SK-MEL-5 (cell line): Measurements from ENCODE around the gene GALNT2. TPM values are rescaled to one million over a fixed set of nuclear protein-coding genes. Genes with fewer than 3 reads are reported as not detected.
A peak's percentile ranks its signal among the peaks of the same experiment; 100 is the strongest.

Experiments used
- DNase-seq: peaks from one replicate; pipeline ENCODE4 v3.0.0-alpha.2; 2016; ENCODE audit warnings: low read depth, low spot score
- in situ Hi-C: cut with HindIII; loops from 2 replicates; pipeline ENCODE4 v1.10.0; 2016; ENCODE audit warnings: low sequenced_read_pairs, high pct_unique_total_duplicates, low pct_unique_long_range_greater_than_20kb
- total RNA-seq: library from RNA; depleted of rRNA; stranded (reverse); fragments of >200 nt; shearing (Covaris generic); gene quantifications from 2 replicates; pipeline ENCODE4 v1.2.3, GENCODE V29; 2014

GALNT2 gene
- total RNA-seq, 1 experiment from 2014 or later: 149 TPM

GRCh38 chr1:230144758-230145504, 77.9 kb downstream of the GALNT2 start:
- DNase-seq: no peak

GRCh38 chr1:230145505-230145899, 78.5 kb downstream of the GALNT2 start:
- DNase-seq: no peak
- in situ Hi-C loops: no loop called here

More at GRCh38 chr1:230144758-230145504, 77.9 kb downstream of the GALNT2 start:
- in situ Hi-C loops: no loop called here

GRCh38 chr1:230145953-230146476, 79.0 kb downstream of the GALNT2 start:
- no peak for DNase-seq
- in situ Hi-C loops: no loop called here

- DNase-seq: no peak
- in situ Hi-C loops: no loop called here
Measured at GRCh38 chr1:230146709-230147108, 79.7 kb downstream of the GALNT2 start.

- in situ Hi-C loops: no loop called here
- DNase-seq: no peak
Measured at GRCh38 chr1:230147253-230148125, 80.5 kb downstream of the GALNT2 start.

- DNase-seq: no peak
- in situ Hi-C loops: no loop called here
Measured at GRCh38 chr1:230148126-230148652, 81.2 kb downstream of the GALNT2 start.

GRCh38 chr1:230148768-230149469, 81.9 kb downstream of the GALNT2 start:
- in situ Hi-C loops: no loop called here

GRCh38 chr1:230149751-230150584, 82.9 kb downstream of the GALNT2 start:
- in situ Hi-C loops: no loop called here

More at GRCh38 chr1:230148768-230149469, 81.9 kb downstream of the GALNT2 start:
- no peak for DNase-seq

GRCh38 chr1:230150615-230151014, 83.6 kb downstream of the GALNT2 start:
- no peak for DNase-seq
- in situ Hi-C loops: no loop called here

More at GRCh38 chr1:230149751-230150584, 82.9 kb downstream of the GALNT2 start:
- DNase-seq: no peak

- no peak for DNase-seq
- in situ Hi-C loops: no loop called here
Measured at GRCh38 chr1:230151924-230152468, 85.0 kb downstream of the GALNT2 start.

GRCh38 chr1:230152999-230153398, 86.0 kb downstream of the GALNT2 start:
- DNase-seq: no peak
- in situ Hi-C loops: no loop called here

- in situ Hi-C loops: no loop called here
- DNase-seq: peak; percentile 70
Measured at GRCh38 chr1:230153641-230154296, 86.7 kb downstream of the GALNT2 start.

- no peak for DNase-seq
- in situ Hi-C loops: no loop called here
Measured at GRCh38 chr1:230155021-230155420, 88.0 kb downstream of the GALNT2 start.

- in situ Hi-C loops: no loop called here
- no peak for DNase-seq
Measured at GRCh38 chr1:230156068-230156467, 89.0 kb downstream of the GALNT2 start.

- no peak for DNase-seq
- in situ Hi-C loops: no loop called here
Measured at GRCh38 chr1:230156536-230156935, 89.5 kb downstream of the GALNT2 start.
